Keratinocyte (primary cell): ENCODE results near the gene MTHFD2L.

Source experiments
- CTCF ChIP-seq, 3 experiments: IDR thresholded peaks in 1 of 3; conservative IDR thresholded peaks in 1 of 3; optimal IDR thresholded peaks in 1 of 3; 2 replicates in 2 of 3; 3 replicates in 1 of 3; pipeline versions ENCODE3 to v1.5.1; 2011; ENCODE audit warnings: low read length in 3 of 3, mild to moderate bottlenecking in 3 of 3, moderate library complexity in 2 of 3, control low read depth in 1 of 3, inconsistent platforms in 1 of 3; ENCODE audit not compliant: insufficient read depth in 2 of 3; ENCODE audit errors: extremely low read depth in 1 of 3
- EZH2 ChIP-seq: IDR thresholded peaks from one replicate; pipeline ENCODE4 v1.6.1; 2012; ENCODE audit warnings: inconsistent platforms, mild to moderate bottlenecking, low read length, moderate library complexity

GRCh38 chr4:74167585-74167984 is 9.7 kb downstream of the MTHFD2L start:
- no peak for TF ChIP-seq CTCF (optimal IDR thresholded peaks at IDR 0.05 in 1 of 3, IDR thresholded peaks at IDR 0.05 in 1 of 3, conservative IDR thresholded peaks at IDR 0.05 in 1 of 3; ENCODE audit: extremely low read depth in 1 of 3, insufficient read depth in 2 of 3, low read length in 3 of 3)
- TF ChIP-seq EZH2 = no peak
